Right kidney (tissue), 1 donor: ENCODE results near the gene MACROD2.
"Not testable (repeated sequence)": the region's sequence is repeated elsewhere in the genome, so short reads cannot be mapped to it uniquely, and the experiment has no call there.

Experiments used
- DNase-seq: peaks from one replicate; pipeline ENCODE4 v3.0.0-alpha.2; 2016

Gene MACROD2

DNA sequence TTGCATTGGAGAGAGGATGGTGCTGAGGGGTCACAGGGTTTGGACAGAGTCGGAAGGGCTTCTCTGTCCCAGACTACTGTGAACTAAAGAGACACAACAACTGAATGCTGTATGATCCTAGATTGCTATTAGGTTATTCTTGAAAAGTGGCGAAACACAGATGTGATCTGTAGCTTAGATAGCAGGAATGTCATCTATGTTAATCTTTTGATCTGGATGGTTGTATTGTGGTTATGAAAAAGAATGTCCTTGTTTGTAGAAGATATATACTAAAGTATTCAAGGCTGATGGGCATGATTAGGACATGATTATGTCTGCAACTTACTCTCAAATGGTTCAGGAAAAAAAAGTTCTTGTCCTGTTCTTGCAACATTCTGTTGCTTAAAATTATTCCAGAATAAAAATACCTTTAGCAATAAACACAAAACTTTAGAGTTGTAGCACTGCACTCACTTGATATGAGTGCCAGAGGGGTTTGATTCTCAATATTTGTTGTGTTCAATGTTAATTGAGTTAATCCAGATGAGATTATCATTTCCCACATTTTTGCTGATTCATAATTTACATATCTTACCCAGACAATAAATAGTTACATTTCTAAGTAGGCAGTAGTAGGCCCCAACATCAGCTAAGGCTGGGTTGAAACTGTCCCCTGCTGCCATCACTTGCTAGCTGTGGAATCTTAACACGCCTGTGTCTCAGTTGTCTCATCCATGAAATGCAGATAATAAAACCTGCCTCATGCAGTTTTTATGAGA is 1932.8 kb downstream of the MACROD2 start:
- DNase-seq = no peak

DNA sequence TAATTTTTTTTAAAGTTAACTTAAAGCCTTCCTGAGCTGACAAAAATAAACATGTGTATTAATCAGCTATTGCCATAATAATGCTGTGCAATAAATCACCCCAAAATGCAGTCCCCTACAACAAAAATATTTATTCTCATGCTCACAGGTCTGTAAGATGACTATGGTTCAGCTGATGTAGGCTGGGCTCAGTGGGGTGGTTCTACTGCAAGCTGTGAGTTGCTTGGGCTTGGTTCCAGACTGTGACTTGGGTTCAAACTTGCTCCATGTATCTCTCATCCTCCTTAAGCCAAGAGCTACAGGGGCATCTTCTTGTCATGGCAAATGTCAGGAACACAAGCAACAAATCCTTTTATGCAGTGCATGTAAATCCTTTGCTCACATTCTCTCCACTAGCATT is 1933.6 kb downstream of the MACROD2 start:
- no peak for DNase-seq

DNA sequence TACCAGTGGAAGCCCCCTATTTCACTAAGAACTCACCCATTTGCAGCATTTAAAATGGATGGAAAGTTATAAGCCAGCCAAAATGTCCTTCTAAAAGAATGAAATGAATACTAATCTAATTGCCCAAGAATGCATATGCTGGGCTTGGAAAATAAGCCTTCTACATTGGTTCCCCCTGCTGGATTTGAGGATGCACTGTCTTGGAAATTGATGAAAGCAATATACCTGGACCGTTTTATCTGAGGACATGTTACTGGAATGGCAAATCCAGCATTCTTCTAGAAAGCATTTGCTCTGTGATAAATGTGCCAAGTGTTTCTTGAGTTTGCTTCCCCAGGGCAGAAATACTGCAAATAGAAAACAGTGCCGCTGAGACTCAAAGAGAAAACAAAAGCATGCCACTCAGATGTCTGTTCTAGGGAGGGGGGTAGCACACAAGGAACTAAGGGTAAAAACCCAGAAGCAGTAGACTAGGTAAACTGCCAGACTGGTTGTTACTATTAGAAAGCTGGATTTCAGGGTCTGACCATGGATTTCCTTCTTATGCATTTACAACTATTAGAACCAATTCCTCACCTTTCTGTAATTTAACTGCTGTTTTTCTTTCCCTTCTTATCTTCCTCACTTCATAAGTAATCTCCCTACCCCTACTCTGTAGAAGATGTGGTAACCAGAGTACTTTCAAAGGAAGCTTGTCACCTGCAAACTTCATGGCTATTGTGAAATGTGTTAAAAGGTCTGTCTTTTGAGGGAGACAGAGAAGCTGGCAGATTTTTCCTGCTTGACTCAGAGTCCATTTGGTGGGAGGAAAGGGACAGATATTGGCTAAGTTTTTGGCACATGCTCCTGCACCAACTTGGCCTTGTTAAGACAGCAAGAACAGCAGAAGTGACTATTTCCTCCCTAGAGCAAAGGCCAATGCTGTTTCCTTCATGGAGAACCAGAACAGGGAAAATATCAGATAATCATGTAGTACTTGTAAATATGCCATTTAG is 1935.3 kb downstream of the MACROD2 start:
- no peak for DNase-seq

DNA sequence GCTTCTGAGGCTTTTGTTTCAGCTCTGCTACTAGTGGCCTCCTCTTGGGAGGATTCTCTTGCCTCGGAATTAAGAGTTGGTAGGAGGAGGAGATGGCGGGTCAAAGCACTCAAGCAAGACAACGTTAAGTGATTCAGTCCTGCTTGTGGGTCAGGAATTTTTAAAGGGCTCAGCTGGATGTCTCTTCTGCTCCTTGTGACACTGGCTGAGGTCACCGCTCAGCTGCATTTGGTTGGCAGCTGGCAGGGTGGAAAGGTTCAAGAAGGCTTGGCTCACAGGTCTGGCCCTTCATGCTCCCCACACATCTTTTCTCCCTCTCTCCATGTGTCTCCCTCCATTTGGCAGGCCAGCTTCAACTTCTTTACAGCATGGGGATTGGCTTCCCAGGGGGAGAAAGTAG is 1936.6 kb downstream of the MACROD2 start:
- no peak for DNase-seq

DNA sequence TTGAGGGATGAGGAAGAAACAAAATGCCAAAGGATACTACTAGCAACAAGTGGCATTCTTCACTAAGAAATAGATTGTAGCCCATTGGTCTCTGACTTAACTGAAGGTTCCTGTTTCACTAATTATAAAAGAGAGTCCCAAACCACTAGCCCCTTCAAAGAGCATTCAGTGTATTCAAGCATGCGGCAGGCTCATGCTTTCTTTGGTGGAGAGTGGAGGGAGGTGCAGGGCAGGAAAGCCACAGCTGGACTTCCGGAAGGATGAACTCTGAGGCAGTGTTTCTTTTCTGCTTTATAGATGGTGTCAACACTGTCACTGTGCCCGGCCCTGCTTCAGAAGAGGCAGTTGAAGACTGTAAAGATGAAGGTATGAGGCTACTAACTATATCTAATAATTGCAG is 1941.9 kb downstream of the MACROD2 start:
- no peak for DNase-seq

GRCh38 chr20:15938847-15939246 is 1943.5 kb downstream of the MACROD2 start:
- DNase-seq = no peak

- no peak for DNase-seq
Observed at GRCh38 chr20:15940127-15940526, 1944.8 kb downstream of the MACROD2 start.

GRCh38 chr20:15942130-15942529 is 1946.8 kb downstream of the MACROD2 start:
- DNase-seq = no peak

GRCh38 chr20:15945289-15945688 is 1950.0 kb downstream of the MACROD2 start:
- DNase-seq = no peak

DNA sequence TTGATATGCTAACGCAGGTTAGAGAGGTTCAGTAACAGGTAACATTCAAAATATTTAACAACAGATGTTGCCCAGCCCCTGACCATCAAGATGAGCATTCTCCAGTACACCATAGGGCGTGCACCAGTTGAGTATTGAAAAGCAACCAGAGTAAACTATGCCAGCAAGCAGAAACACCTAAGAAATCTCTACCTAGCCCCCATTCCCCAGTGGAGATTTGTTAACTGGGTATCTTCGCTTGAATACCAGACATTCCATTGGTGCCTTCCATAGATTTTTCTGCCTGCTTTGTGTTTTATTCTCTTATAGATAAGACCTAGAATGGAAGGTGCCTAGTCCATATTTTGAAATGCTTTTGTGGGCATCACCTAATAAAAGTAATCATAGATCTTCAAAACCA is 1954.1 kb downstream of the MACROD2 start:
- no peak for DNase-seq

DNA sequence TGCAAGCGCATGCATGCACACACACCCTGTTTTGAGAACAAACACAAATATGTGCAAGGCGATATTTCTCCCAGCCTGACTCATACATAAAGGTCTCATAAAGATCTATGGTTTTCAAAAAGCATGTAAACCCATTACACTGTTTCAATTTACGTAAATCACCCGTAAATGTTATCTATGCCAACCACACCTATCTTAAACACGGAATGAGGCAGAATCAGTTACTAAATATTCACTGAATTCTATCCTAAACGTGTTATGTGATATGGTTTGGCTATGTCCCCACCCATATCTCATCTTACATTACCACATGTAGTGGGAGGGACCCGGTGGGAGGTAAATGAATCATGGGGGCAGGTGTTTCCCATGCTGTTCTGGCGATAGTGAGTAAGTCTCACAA is 1956.3 kb downstream of the MACROD2 start:
- DNase-seq = no peak

DNA sequence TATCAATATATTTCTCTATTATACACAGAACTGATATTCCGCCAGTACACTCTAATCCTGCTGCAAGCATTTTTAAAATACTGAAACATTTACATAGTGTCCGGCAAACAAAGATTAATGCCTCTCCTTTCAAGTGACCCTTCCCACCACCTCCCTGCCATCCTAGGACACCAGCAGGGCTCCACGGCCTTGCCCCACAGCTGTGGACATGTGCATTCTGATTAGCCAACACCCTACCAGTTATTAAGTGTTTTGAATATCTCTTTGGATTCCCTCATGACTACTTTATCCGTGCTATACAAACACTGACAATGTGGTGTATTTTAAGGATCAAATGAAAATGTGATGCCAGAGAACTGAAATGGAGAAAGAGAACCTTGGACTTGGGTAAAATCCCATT is 1962.8 kb downstream of the MACROD2 start:
- DNase-seq = no peak

GRCh38 chr20:15965165-15965564 is 1969.8 kb downstream of the MACROD2 start:
- no peak for DNase-seq

- no peak for DNase-seq
Observed at GRCh38 chr20:15967334-15967733, 1972.0 kb downstream of the MACROD2 start.

DNA sequence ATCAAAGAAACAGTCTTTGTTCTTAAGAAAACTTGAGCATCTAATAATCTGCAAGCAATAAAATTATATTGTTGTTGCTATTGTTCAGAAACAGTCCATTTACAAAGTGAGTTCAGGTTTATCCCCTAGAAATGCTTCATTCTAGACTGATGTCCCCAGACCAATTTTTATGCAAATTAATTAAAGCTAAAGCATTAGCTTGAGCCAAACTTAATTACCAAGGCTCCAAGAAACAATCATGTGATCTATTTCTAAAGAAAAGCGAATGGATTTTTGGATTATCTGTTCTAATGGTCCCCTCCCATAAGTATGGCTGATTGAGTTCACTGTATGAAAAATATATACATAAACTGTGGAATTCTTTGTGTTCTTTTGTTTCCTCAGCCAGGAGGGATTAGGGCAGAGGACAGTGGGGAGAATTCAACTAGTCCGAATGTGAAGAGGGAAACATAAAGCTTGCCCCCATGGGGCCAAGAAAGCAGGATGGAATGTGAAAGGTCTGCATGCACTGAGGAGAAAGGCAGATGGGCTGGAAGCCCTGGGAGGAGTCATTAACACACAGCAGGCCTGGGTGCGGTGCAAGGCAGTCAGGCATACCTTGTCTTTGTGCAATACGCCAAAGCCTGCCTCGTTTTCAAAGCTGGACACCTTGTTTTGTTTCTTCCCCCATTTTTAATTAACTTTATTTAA is 1980.9 kb downstream of the MACROD2 start:
- no peak for DNase-seq

DNA sequence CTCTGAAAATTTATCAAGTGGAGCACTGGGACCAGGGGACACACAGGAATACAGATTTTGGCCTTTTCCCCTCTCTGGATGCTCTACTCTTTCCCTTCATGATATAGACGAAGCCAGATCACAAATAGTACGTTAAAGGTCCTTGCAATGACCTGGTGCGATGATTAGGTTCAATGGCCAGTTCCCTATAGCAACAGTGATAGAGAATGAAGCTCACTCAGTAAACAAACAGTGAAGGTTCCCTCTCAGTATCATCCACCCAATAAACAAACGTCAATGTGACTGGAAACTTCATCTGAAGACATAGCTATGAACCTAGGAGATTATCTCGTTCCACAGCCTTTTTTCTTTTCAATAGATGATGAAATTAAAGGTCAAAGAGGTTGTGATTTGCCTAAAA is 1981.7 kb downstream of the MACROD2 start:
- DNase-seq = no peak

- DNase-seq = no peak
Observed at GRCh38 chr20:15977758-15978157, 1982.4 kb downstream of the MACROD2 start.

DNA sequence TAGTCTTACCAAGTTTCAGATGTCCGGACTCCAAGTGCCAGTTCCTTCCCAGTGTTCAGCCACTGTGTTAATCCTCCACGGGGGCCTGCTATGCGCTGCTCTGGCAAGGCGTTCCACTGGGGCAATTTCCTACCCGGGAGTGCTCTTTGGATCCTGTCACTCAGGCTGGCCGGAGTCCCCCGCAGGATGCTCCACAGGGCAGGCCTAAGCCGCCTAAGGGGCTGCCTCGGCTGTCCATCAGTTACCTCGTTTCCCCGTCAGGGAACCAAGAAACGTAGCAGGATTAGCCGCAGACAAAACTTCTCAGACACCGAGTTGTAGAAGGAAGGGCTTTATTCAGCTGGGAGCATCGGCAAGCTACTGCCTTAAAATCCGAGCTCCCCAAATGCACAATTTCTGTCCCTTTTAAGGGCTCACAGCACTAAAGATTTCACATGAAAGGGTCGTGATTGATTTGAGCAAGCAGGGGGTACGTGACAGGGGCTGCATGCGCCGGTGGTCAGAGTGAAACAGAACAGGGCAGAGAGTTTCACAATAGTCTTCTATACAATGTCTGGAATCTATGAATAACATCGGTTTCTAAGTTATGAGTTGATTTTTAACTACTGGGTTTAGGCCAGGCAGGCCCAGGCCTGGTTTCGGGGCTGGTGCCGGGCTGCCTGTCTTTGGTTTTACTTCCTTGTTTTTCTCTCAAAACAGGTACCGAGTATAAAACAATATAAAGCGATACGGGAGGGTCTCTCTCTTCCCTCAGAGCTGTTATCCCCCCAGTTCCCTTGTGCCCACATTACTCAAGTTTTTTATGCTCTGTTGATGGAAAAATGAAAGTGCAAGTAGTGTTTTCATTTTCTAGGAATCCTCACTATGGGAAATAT is 1990.4 kb downstream of the MACROD2 start:
- DNase-seq = not testable (repeated sequence)

DNA sequence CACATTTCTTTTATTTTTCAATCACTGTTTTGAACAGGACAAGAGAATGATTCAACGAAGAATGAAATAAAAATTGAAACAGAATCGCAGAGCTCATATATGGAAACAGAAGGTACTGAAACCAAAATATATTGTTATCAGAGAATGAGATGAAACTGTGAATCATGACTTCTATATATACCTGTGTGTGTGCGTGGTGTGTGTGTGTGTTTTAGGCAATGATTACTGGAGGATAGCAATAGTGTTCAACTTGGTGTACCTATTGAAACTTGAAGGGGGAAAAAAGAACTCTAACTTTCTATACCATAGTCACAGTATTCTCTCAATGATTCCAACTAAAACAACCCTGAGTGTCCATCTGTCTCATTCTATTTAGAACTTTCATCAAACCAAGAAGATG is 1991.4 kb downstream of the MACROD2 start:
- no peak for DNase-seq

DNA sequence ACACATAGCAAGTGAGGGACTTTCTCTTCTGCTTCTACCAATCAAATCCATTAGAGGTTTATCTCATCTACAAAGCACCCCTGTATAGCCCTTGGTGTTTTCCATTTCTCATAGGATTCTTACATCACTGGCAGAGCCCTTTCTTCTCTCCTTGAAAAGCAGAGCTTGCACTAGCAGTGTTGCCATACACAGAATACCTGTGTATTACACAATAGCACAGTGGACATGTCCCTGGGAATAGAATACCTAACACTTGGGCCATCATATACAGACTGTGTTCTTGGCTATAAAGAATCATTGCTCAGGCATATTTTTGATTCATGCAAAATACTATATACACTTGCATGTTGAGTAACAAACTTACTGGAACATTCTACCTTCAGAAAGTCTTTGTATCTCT is 1996.0 kb downstream of the MACROD2 start:
- DNase-seq = no peak

DNA sequence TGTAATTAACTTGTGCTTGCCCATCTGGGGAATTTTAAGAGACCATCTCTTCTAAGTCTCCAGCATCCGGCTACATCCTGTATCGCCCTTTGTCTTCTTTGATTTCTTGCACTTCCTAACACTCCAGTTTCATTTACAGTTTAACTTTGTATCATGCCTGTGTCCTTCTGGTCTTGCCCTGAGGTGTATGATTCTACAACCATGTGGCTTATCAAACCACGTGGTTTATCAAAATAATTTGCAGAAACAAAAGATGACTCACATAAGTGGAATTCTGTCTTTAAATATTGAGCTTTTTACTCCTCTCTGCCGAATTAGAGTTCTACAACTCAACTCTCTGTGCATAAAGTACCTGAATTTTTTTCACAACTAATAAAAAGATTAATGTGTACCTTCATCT is 1997.2 kb downstream of the MACROD2 start:
- no peak for DNase-seq

GRCh38 chr20:16000112-16000511 is 2004.8 kb downstream of the MACROD2 start:
- no peak for DNase-seq
